ENCODE measurements around the gene XPO6. TPM values are rescaled to one million over a fixed set of nuclear protein-coding genes. Genes with fewer than 3 reads are reported as not detected.
"Not testable (repeated sequence)": the region's sequence is repeated elsewhere in the genome, so short reads cannot be mapped to it uniquely, and the experiment has no call there.

The XPO6 gene
- total RNA-seq, 1 donor from 2014 or later = 72.7 TPM

- DNase-seq (ENCODE audit: extremely low spot score in 2 of 2) = no peak
- Histone ChIP-seq H3K36me3 (no peaks in the 10 kb centered on the region), H3K27ac (no peak overlapping the region), H3K4me3 (no peak overlapping the region), H3K27me3 (no peaks in the 10 kb centered on the region), H3K9me3 (no peaks in the 10 kb centered on the region), H3K4me1 (no peaks in the 10 kb centered on the region)
- TF ChIP-seq POLR2AphosphoS5 (IDR thresholded peaks at IDR 0.05; ENCODE audit: insufficient read depth in 1 of 2, low read depth in 1 of 2) (no peak), POLR2A (IDR thresholded peaks at IDR 0.05) (no peak), CTCF (IDR thresholded peaks at IDR 0.05) (no peak)
- intact Hi-C loops (cut with DNase I) = no loop called here
These were observed 30.2 kb upstream of the XPO6 start for GRCh38 chr16:28241924-28242323.

GRCh38 chr16:28237754-28238357 lies 26.1 kb upstream of the XPO6 start:
- DNase-seq (ENCODE audit: extremely low spot score in 2 of 2) = no peak
- Histone ChIP-seq H3K27me3 (no peaks in the 10 kb centered on the region), H3K4me1 (no peaks in the 10 kb centered on the region), H3K27ac (no peak overlapping the region), H3K36me3 (no peaks in the 10 kb centered on the region), H3K9me3 (no peaks in the 10 kb centered on the region), H3K4me3 (no peak overlapping the region)
- TF ChIP-seq POLR2A (IDR thresholded peaks at IDR 0.05) (no peak), CTCF (IDR thresholded peaks at IDR 0.05) (no peak), POLR2AphosphoS5 (IDR thresholded peaks at IDR 0.05; ENCODE audit: insufficient read depth in 1 of 2, low read depth in 1 of 2) (no peak)
- intact Hi-C loops (cut with DNase I) = no loop called here

GRCh38 chr16:28231763-28232162 lies 20.0 kb upstream of the XPO6 start:
- no peak for TF ChIP-seq POLR2A (IDR thresholded peaks at IDR 0.05)
- no peak for TF ChIP-seq POLR2AphosphoS5 (IDR thresholded peaks at IDR 0.05; ENCODE audit: insufficient read depth in 1 of 2, low read depth in 1 of 2)
- no peak for TF ChIP-seq CTCF (IDR thresholded peaks at IDR 0.05)
- no peak overlapping the region for H3K4me3 ChIP-seq
- H3K27ac ChIP-seq = no peak overlapping the region
- H3K9me3 ChIP-seq = no peaks in the 10 kb centered on the region
- no peaks in the 10 kb centered on the region for H3K4me1 ChIP-seq
- no peaks in the 10 kb centered on the region for H3K27me3 ChIP-seq
- H3K36me3 ChIP-seq = no peaks in the 10 kb centered on the region
- DNase-seq (ENCODE audit: extremely low spot score in 2 of 2) = no peak
- intact Hi-C loops (cut with DNase I) = no loop called here

GRCh38 chr16:28223909-28224308 lies 12.1 kb upstream of the XPO6 start:
- H3K4me3 ChIP-seq; H3K4me1 ChIP-seq; H3K27me3 ChIP-seq; intact Hi-C loops (cut with DNase I); DNase-seq (ENCODE audit: extremely low spot score in 2 of 2); H3K36me3 ChIP-seq; H3K9me3 ChIP-seq; H3K27ac ChIP-seq: not testable (repeated sequence)

GRCh38 chr16:28219777-28220176 lies 8.0 kb upstream of the XPO6 start:
- H3K9me3 ChIP-seq; H3K4me3 ChIP-seq; DNase-seq (ENCODE audit: extremely low spot score in 2 of 2); H3K36me3 ChIP-seq; H3K4me1 ChIP-seq; H3K27me3 ChIP-seq; intact Hi-C loops (cut with DNase I); H3K27ac ChIP-seq: not testable (repeated sequence)

GRCh38 chr16:28219282-28219681 lies 7.5 kb upstream of the XPO6 start:
- no peak overlapping the region for H3K27ac ChIP-seq
- H3K4me1 ChIP-seq = no peaks in the 10 kb centered on the region
- intact Hi-C loops (cut with DNase I) = no loop called here
- H3K36me3 ChIP-seq = no peaks in the 10 kb centered on the region
- no peak overlapping the region for H3K4me3 ChIP-seq
- DNase-seq (ENCODE audit: extremely low spot score in 2 of 2) = no peak
- no peaks in the 10 kb centered on the region for H3K27me3 ChIP-seq
- H3K9me3 ChIP-seq = no peaks in the 10 kb centered on the region
- no peak for TF ChIP-seq POLR2AphosphoS5 (IDR thresholded peaks at IDR 0.05; ENCODE audit: insufficient read depth in 1 of 2, low read depth in 1 of 2)
- no peak for TF ChIP-seq CTCF (IDR thresholded peaks at IDR 0.05)
- no peak for TF ChIP-seq POLR2A (IDR thresholded peaks at IDR 0.05)
